Right lobe of liver (tissue), 6 donors: ENCODE data around the gene NAT14. TPM values are rescaled to one million over a fixed set of nuclear protein-coding genes. Genes with fewer than 3 reads are reported as not detected.
A peak's percentile ranks its signal among the peaks of the same experiment; 100 is the strongest.

Experiments used
- ATAC-seq, 4 donors: fragments of 200-7000 bp; cut with Tn5 transposase; one replicate each; pipeline ENCODE4 v1.9.1; 2020; ENCODE audit warnings: mild to moderate bottlenecking in 4 of 4, moderate library complexity in 4 of 4
- DNase-seq, 3 donors: peaks; one replicate each; pipeline ENCODE4 v3.0.0-alpha.2; 2020
- H3K27ac ChIP-seq, 3 donors: fragments of 200-600 bp; one replicate each; pipeline ENCODE4 v1.8.0; 2022
- H3K27me3 ChIP-seq, 2 donors: fragments of 200-600 bp; one replicate each; pipeline ENCODE4 v1.8.0; 2022
- H3K36me3 ChIP-seq, 4 donors: fragments of 200-600 bp; sonication (generic) in 1 of 4; one replicate each; pipeline versions ENCODE4 v1.5.1 to v1.8.0; 2017 to 2022; ENCODE audit warnings: control low read depth in 1 of 4
- H3K4me1 ChIP-seq, 4 donors: fragments of 200-600 bp; sonication (generic) in 1 of 4; one replicate each; pipeline versions ENCODE4 v1.5.1 to v1.8.0; 2017 to 2022; ENCODE audit warnings: control low read depth in 1 of 4
- H3K4me3 ChIP-seq, 3 donors: fragments of 200-600 bp; one replicate each; pipeline ENCODE4 v1.8.0; 2022
- H3K9me3 ChIP-seq, 4 donors: fragments of 200-600 bp; sonication (generic) in 1 of 4; one replicate each; pipeline versions ENCODE4 v1.5.1 to v1.8.0; 2017 to 2022; ENCODE audit warnings: control low read depth in 1 of 4
- POLR2A ChIP-seq: fragments of 450-650 bp; IDR thresholded peaks from one replicate; pipeline ENCODE4 v1.6.1; 2017; ENCODE audit warnings: antibody characterized with exemption, mild to moderate bottlenecking
- WGBS: methylation state at CpG from one replicate; pipeline ENCODE4 v1.1.6; 2018; ENCODE audit warnings: low coverage, low lambda C conversion rate; ENCODE audit not compliant: insufficient coverage; ENCODE audit errors: missing lambda C conversion rate; 5-methylcytosine and 5-hydroxymethylcytosine counted together
- intact Hi-C, 2 donors: fragments of 100-400 bp; cut with DNase I; formaldehyde crosslinking; loops; one replicate each; pipeline versions ENCODE4 v1.11.2 to v1.14.1; 2022
- total RNA-seq, 6 experiments: library from RNA; depleted of rRNA in 2 of 6; stranded (reverse); fragments of >200 nt in 2 of 6; fragmentation: NEBNext Ultra II Directional in 3 of 6; extraction: Animal tissue kit (Norgen Biotek cat#: 25700) in 3 of 6; gene quantifications; one replicate each; pipeline versions ENCODE4 v1.1.0 to v1.2.4, GENCODE V29; 2016 to 2023
- TF ChIP-seq, protein P1 (sequence below), 4 donors: fragments of 200-600 bp in 3 of 4; fragments of 450-650 bp in 1 of 4; IDR thresholded peaks; one replicate each; pipeline versions ENCODE4 v1.5.1 to v1.8.0; 2016 to 2022; ENCODE audit warnings: antibody characterized with exemption in 4 of 4, mild to moderate bottlenecking in 2 of 4
- donor health status: DM: no; HTN: yes; CAD: no.
- donor health status: DM: no; HTN: no; CAD: no.
- donor health status: DM: no; HTN: no; CAD: no.
- donor health status: DM: no; HTN: yes; CAD: no.
- donor health status: DM: no; HTN: yes; CAD: no.

Gene NAT14
- total RNA-seq, 6 experiments from 2014 or later, result 2.5 to 6.0 (median 3.9) TPM

DNA sequence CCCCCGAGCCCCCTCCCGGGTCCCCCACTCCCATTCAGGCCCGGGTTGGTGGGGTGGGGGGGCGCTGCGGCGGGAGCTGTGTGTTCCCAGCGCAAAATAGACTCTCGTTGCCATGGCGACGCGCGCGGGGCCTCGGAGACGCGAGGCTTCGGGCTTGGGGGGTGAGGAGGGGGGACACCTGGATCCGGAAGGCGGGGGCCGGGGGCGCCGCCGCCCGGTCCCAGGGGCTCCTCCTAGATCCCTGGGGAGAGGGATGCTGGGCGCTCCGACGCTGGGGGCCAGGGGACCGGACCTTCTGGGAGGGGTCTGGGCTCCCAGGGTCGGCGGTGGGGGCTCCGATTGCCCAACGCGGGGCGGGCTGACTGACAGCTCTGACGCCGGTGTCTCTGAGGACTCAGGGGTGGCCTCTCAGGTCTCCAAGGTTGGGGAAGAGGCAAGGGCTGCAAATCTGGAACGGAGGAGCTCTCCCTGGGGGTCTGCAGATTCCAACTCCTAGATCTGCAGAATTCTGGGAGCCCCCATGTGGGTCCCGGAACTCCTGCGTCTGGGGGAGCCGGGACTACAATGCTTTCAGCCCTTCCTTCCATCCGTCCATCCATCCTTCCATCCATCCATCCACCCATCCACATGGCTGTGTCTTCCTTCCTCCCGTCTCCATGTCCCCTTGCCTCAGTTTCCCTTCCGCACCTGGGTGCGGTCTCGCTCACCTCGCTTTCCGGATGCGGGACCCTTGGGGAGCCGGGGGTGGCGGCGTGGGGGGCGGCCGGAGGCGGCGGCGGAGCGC, 32.8 kb upstream of the NAT14 start:
- intact Hi-C loops, result no loop called here
- ATAC-seq (no peak), DNase-seq (no peak)
- no peaks in the 10 kb centered on the region for H3K27me3 ChIP-seq
- H3K9me3 ChIP-seq, result no peaks in the 10 kb centered on the region
- WGBS, result 3% methylated on average over 6 of the region's 57 CpGs
- no peak for TF ChIP-seq POLR2A
- TF ChIP-seq, protein P1, sequence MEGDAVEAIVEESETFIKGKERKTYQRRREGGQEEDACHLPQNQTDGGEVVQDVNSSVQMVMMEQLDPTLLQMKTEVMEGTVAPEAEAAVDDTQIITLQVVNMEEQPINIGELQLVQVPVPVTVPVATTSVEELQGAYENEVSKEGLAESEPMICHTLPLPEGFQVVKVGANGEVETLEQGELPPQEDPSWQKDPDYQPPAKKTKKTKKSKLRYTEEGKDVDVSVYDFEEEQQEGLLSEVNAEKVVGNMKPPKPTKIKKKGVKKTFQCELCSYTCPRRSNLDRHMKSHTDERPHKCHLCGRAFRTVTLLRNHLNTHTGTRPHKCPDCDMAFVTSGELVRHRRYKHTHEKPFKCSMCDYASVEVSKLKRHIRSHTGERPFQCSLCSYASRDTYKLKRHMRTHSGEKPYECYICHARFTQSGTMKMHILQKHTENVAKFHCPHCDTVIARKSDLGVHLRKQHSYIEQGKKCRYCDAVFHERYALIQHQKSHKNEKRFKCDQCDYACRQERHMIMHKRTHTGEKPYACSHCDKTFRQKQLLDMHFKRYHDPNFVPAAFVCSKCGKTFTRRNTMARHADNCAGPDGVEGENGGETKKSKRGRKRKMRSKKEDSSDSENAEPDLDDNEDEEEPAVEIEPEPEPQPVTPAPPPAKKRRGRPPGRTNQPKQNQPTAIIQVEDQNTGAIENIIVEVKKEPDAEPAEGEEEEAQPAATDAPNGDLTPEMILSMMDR (IDR thresholded peaks at IDR 0.05), result no peak
- H3K27ac ChIP-seq, result no peak overlapping the region
- peaks cover 0 to 10% (median 0%) of the 10 kb centered on the region in 4 donors for H3K36me3 ChIP-seq
- H3K4me3 ChIP-seq, result no peak overlapping the region
- H3K4me1 ChIP-seq, result no peaks in the 10 kb centered on the region

DNA sequence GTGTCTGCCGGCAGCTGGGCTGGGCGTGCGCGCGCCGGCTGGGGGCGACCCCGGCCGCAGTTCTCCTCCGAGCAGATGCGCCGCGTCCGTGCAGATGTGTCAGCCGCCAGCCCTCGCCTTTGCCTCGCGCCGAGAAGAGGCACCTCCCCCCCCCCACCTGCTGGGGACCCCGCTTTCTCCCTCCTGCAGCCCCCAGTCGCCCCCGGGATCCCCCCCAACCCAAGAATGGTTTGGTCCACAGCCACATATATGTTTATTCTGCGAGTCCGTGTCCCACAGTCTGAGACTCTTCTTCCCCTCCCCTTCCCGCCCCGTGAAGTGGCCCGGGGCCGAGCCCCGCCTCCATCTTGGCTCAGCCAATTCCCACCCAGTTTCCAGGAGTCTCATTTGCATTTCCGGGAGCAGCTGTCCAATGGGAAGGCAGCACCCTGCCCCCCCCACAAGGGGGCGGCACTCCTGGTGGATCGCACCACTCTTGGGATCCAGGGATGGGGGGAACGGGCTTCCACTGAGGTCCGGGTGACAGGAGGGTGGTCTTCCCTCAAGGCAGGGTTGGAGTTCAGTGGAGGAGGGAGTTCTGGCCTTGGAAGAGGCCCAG, 32.1 kb upstream of the NAT14 start:
- Histone ChIP-seq H3K36me3 (peaks cover 0 to 10% (median 0%) of the 10 kb centered on the region in 4 donors), H3K27ac (no peak overlapping the region), H3K9me3 (no peaks in the 10 kb centered on the region), H3K27me3 (no peaks in the 10 kb centered on the region), H3K4me3 (no peak overlapping the region), H3K4me1 (no peaks in the 10 kb centered on the region)
- WGBS, result 14% methylated on average over 9 of the region's 34 CpGs
- intact Hi-C loops, result no loop called here
- TF ChIP-seq, protein P1 (IDR thresholded peaks at IDR 0.05), result peak in 1 of 4 donors; percentile 7
- TF ChIP-seq POLR2A, result no peak
- DNase-seq, result no peak
- ATAC-seq, result peak; percentile 60 to 71 (median 62)

DNA sequence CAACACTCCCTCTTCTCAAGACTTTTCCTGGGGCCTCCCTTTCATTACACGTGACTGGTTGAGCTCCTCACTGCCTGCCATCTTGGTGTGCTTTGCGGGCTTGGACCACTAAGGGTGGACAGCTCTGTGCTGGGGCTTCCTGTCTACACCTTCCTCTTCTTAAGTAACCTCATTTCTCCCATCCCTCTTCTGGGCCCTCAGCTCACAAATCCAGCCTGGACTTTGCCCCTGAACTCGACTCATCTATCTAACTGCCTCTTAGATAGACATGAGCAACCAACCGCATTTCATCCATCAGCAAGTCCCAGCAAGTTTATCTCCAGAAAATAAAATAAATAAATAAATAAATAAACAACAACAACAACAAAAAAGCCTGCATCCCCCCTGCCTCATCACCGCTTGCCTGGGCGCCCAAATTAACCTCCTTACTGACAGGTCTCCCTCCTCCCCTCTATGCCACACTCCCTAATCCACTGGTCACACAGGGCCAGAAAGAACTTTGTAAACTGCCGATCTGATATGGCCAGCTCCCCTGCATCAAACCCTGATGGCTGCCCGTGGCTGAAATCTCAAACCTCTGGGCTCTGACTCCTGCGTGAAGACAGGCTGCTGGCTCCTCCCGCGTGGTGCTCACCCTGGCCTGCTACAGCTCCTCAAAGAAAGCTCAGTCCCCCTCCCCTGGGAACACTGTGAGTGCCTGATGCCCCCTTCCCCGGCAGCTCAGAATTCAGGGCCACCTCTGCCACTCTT, 31.3 kb upstream of the NAT14 start:
- Histone ChIP-seq H3K4me3 (no peak overlapping the region), H3K9me3 (no peaks in the 10 kb centered on the region), H3K27ac (no peak overlapping the region), H3K4me1 (no peaks in the 10 kb centered on the region), H3K27me3 (no peaks in the 10 kb centered on the region), H3K36me3 (peaks cover 0 to 10% (median 0%) of the 10 kb centered on the region in 4 donors)
- DNase-seq (no peak), ATAC-seq (peak in 1 of 4 donors; percentile 3)
- WGBS, result 91% methylated on average over 6 of the region's 12 CpGs
- TF ChIP-seq, protein P1 (IDR thresholded peaks at IDR 0.05), result no peak
- TF ChIP-seq POLR2A, result no peak
- intact Hi-C loops, result no loop called here

DNA sequence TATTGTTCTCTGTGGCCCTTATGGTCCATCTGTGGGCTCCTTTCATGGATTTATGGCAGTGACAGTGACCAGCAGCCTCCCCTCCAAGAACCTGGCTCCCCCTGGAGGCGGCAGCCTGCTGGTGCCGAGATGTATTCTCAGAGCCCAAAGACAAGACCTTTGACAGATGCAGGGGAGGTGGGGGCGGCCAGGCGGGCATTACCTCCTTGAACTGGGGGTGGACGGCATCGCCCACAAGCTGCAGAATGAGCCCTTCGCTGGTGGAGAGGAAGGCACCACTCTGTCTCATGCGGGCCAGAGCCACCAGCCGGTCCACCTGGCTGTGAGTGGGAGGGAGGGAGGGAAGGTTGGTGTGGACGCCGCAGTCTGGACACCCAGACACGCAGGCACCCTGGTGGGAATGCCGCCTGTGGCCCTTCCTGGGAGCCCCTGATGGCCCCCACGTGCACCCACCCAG, 30.2 kb upstream of the NAT14 start:
- Histone ChIP-seq H3K27me3 (no peaks in the 10 kb centered on the region), H3K27ac (no peak overlapping the region), H3K4me3 (no peak overlapping the region), H3K36me3 (peaks cover 0 to 10% (median 0%) of the 10 kb centered on the region in 4 donors), H3K4me1 (peaks cover 0 to 6% (median 2%) of the 10 kb centered on the region in 4 donors), H3K9me3 (no peaks in the 10 kb centered on the region)
- DNase-seq (no peak), ATAC-seq (peak in 2 of 4 donors; percentile 12 to 21)
- whole genome bisulfite sequencing, result 72% methylated on average over 2 of the region's 14 CpGs
- intact Hi-C loops, result no loop called here
- TF ChIP-seq, protein P1 (IDR thresholded peaks at IDR 0.05), result peak; percentile 25 to 42 (median 32)
- no peak for TF ChIP-seq POLR2A
